Activated T-helper 1 cell treated with anti-CD3 and anti-CD28 coated beads, Interleukin-2, amount 50 U/mL, for 16 hours (primary cell): ENCODE data around the gene MTPN.
A peak's percentile ranks its signal among the peaks of the same experiment; 100 is the strongest.

ENCODE experiments used
- DNase-seq, 2 donors: peaks; one replicate each; pipeline ENCODE4 v3.0.0-alpha.2; 2020; ENCODE audit warnings: low read depth in 1 of 2, low spot score in 1 of 2

The MTPN gene, protein sequence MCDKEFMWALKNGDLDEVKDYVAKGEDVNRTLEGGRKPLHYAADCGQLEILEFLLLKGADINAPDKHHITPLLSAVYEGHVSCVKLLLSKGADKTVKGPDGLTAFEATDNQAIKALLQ

DNA sequence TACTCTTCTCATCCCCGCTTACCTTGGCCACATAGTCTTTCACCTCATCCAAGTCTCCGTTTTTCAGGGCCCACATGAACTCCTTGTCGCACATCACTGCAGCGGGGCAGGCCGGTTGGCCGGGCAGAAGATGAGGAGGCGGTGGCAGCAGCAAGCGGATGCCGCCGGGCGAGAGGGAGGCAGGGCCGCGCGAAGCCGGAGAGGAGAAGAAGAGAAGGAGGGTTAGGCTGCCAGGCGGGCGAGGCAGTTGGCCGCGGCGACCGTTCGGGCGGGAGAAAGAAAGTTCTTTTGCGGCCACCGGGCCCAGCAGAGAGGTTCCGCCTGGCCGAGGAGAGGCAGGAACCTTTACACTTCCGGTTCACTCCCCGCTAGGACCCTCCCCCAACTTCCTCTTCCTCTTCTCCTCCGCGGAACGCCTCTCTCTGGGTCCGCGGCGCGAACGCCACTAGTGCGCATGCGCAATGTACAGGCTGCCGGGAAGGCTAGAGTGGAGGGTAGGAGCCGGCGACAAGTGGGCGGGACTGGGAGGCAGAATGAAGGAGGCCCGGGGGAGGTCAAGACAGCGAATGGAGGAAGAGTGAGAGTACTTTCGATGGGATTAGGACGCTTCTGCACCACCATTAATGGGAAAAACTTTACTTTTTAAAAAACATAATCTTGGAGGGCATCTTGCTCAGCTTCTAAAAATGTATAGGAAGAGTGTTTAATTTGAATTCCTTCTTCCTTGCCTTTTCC lies at the start of gene MTPN:
TSS of gene MTPN (minus strand) at position 353 of the 735 bp plus-strand sequence. CDS start at position 94, 259 bp downstream.
- peak; percentile 95 for DNase-seq

DNA sequence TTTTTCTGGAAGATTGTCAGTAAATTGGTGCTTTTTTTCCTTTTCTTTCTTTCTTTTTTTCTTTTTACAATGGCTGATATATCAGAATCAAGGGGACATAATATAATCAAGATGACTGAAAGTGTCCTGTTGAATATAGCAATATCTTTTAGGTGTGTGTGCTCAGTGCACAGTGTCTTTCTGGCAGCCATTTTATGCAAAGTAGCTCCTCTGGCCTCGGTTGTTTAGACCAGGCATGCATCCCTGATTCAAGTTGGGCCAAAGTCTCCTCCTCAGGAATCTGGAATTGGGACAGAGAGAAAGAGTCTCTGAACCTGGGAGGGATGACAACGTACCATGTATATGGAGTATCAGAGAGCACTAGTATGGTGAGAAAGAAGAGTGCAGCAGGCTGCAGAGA lies 49.0 kb upstream of the MTPN start:
- DNase-seq, result no peak

DNA sequence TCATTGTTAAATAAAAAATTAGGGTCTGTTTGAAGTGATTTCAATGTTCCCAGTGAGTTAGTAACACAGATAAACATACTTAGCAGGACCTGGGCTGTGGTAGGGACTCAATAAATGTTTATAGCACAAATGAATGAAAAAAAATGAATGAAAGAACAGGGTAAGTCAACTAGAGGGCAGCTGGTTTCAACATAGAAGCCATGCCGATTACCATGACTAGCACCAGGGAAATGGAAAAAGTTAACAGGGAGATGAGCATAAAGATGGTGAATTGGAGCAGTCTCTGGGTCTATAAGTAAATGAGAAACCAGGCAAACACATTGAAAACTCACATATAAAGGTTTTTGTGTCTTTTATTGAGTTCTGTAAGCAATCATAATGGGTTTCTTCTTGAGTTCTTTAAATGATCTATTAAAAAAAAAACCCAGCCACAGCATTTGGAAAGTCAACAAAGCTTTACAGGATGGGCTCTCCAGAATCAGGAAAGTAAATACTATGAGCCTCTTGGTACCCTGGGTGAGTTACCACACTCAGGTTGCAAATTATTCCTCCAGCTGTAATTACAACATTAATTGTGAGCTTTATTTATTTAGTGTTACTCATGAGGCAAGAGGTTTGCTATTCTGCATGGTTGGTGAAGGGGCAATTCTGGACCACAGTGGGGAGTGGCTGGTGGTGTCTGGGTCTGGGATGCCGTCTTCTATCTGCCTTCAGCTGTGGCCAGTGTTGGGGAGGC lies 46.1 kb upstream of the MTPN start:
- DNase-seq, result no peak

DNA sequence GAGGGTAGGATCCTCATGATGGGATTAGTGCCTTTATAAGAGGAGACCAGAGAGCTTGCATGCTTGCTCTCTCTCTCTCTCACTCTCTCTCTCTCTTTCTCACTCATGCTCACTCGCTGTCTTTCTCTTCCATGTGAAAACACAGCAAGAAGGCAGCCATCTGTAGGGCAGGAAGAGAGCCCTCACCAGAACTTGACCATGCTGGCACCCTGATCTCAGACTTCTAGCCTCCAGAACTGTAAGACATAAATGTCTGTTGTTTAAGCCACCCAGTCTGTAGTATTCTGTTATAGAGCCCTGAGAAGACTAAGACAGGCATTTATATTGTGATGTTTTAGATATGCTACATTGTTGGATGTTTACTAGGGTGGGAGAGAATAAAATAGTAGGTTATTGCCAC lies 43.4 kb upstream of the MTPN start:
- no peak for DNase-seq

DNA sequence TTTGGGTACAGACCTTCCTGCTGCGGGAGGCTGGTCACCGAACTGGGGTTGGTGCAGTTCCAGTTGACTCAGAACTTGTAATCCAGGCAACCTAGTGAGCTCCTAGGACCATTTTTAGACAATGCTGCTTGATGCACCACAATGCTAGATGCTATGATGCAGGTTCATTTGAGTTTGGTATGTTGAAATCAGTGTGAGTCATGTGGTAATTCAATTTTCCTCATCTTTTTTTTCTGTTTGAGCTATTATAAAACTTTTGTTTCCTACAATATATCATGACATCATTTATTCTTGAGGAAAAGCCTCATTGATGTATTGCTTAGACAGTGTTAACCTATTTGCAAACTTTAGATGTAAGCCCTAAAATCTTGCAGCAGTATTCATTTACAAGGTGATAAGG lies 40.9 kb upstream of the MTPN start:
- DNase-seq, result no peak

DNA sequence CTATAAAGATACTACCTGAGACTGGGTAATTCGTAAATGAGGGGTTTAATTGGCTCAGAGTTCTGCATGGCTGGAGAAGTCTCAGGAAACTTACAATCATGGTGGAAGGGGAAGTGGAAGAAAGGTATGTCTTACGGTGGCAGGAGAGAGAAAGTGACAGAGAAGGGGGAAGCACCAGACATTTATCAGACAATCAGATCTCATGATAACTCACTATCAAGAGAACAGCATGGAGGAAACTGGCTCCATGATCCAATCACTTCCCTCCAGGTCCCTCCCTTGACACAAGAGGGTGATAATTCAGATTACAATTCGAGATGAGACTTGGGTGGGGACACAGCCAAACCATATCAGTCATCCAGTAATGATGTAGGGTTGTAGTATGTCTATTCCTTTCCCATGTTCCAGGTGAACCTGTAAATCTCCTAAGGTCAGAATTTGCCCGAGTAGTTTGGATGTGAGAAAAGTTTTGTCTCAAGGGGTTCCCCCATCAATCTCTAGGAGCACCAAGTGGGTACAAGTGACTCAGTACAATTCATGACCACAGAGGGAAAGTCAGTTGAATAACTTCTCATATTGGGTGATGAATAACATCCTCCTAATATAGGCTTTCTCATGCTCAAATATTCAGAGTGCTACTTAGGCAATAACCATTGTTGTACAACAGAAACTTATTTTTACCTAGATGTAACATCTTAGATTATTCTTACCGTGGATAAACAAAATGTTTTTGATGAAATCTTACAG lies 39.7 kb upstream of the MTPN start:
- DNase-seq, result no peak

DNA sequence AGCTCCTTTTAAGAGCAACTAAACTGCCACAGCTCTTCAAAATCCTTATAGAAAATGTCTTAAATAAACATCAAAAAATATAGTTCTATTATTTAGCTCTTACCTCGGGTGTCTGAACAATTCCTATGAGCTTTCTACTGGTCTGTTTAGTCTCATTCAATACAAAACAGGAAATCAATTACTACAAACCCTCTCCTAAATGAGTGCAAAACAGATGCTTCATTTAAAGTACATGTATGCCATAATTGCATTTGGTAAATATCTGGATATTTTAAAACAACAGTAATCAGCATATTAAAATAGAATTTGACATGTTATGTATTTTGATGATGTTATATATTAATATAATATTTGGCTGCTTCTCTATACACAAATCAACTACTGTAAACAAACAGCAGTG lies 38.5 kb upstream of the MTPN start:
- DNase-seq, result no peak

DNA sequence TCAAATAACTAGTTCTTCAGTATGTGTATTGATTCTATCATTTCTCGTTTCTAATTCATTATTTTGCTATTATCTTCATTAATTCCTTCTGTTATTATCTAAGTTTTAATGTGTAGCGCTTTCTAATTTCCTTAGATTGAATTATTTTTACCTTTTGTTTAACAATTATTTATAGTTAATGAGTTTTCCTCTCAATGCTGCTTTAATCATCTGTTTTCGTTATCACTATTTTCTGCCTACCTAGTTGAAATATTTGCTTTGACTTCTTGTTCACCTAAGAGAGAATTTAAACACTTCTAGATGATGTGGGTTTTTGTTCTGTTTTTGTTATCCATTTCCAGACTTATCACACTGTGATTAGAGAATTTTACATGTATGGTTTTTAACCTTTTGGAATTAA lies 37.5 kb upstream of the MTPN start:
- DNase-seq, result no peak

DNA sequence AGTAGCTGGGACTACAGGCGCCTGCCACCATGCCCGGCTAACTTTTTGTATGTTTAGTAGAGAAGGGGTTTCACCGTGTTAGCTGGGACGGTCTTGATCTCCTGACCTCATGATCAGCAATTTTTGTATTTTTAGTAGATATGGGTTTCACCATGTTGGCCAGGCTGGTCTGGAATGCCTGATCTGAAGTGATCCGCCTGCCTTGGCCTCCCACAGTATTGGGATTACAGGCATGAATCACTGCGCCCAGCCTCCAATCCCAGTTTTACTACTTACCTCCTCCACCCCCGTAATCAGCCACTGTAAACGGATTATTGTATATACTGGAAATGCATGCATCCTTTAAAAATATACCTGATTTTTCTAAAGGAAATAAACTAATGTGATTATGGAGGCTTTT lies 35.1 kb upstream of the MTPN start:
- no peak for DNase-seq

DNA sequence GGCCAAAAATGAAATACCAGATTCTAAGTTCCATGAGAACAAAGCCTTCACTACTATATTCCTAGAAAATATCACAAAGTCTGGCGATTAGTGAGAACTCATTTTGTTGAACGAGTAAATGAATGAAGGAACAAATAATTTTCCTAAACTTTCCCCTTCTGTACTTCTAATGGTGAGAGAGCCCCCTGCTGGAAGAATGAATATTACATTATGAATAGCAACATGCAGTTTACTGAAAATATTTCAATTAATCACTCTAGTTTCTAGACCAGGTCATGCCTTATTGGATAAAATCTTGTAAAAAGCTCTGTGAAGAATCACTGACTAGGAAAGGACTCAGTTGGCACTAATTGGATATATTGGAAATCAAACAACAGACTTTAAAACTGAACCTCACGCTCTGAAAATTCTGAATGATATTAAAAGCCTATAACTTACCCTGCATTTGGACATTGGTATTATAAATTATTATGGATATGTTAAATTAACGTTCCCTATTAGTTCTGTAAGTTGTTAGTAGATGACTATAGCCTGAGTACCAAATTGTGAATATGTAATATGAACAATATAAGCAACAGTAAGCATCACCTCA lies 32.4 kb upstream of the MTPN start:
- no peak for DNase-seq

DNA sequence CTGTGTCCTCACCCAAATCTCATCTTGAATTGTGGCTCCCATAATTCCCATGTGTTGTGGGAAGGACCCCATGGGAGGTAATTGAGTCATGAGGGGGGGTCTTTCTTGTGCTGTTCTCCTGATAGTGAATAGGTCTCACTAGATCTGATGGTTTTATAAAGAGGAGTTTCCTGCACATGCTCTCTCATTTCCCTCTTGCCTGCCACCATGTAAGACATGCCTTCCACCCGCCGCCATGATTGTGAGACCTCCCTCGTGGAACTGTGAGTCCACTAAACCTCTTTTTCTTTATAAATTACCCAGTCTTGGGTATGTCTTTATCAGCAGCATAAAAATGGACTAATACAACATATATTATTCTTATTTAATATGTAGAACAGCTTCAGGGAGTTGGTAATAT lies 29.0 kb upstream of the MTPN start:
- DNase-seq, result no peak

DNA sequence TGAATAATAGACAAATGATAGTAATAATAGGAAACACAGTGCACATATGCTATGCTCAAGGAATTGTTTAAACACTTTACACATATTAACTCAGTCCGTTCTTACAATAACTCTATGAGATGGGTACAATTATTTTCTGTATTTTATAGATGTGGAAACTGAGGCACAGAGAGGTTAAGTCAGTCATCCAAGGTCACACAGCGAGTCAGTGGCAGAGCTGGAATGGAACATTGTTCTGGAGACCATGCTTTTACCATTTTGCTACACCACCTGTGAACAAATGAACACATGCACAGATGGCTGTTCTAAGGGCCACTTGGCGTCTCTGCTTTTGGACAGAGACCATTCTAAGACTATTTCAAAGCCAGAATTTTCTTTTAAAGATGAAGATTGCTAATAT lies 26.9 kb upstream of the MTPN start:
- DNase-seq, result no peak

DNA sequence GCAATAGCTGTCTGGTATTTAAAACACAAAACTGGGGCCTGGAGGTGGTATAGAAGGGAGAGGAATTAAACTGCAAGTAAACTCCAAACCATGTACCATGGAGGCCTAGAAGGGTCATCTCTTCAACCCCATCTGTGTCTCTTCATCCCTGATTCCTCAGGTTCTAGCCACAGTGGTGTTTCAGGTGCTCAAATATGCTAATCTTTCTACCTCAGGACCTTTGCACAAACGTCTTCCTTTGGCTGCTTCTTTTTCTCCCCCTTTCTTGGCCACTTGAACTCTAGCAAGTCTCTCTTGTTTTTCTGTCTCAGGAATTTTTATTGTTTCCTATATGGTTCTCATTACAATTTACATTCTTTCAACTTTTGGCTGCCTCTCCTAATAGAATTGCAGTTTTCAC lies 25.6 kb upstream of the MTPN start:
- DNase-seq, result no peak

DNA sequence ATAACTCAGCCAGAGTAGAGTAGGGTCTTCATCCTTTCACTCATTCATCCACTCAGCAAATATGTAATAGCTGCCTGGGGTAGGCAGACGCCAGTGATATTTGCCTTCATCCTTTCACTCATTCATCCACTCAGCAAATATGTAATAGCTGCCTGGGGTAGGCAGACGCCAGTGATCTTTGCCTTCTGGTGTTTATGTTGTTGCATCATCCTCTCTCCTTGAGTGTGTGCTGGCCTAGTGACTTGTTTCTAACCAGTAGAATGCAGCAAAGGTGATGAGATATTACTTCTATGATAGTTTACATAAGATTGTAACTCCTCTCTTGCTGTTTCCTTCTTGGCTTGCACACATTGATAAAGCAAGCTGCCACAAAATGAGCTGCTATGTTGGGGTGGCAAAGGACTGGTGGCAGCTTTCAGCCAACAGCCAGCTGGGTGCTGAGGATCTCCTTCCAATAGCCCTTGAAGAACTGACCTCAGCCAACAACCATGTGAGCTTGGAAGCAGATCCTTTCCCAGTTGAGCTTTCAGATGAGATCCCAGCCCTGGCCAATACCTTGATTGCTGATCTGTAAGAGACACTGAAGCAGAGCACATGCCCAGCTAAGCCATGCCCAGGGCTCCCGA lies 23.2 kb upstream of the MTPN start:
- DNase-seq, result no peak

DNA sequence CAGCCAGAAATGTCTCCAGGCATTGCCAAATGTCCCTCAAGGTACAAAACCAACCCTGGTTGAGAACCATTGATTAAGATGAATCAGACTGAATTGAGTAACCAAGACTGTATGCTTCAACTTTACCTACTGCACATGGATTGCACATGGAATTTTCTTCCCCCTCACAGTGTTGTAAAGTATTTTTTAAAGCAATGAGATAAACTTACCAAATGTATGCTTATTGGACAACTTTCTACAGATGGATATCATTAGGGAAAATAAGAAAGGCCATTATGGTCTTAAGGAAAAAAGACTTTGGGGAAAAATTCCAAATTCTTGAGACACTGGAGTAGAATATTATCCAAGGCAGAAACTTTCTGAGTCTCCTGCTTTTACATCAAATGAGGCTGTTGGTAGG lies 20.9 kb upstream of the MTPN start:
- no peak for DNase-seq

DNA sequence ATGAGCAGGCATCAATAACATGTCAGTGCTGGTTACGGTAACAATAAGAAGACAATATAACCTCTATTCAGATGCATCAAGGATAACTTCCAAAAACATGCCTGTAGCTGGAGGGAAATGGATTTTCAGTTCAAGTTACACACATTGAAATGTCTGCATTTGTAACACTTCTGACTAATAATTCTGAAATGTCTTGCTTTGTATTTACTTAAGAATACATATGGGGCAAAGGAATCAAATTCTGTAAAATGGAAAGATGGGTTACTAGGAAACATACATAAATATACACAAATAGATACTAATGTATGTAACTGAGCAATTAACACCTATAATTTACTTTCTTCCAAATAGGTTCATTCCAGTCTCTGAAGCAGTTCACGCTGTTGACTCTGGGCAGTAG lies 18.6 kb upstream of the MTPN start:
- no peak for DNase-seq

DNA sequence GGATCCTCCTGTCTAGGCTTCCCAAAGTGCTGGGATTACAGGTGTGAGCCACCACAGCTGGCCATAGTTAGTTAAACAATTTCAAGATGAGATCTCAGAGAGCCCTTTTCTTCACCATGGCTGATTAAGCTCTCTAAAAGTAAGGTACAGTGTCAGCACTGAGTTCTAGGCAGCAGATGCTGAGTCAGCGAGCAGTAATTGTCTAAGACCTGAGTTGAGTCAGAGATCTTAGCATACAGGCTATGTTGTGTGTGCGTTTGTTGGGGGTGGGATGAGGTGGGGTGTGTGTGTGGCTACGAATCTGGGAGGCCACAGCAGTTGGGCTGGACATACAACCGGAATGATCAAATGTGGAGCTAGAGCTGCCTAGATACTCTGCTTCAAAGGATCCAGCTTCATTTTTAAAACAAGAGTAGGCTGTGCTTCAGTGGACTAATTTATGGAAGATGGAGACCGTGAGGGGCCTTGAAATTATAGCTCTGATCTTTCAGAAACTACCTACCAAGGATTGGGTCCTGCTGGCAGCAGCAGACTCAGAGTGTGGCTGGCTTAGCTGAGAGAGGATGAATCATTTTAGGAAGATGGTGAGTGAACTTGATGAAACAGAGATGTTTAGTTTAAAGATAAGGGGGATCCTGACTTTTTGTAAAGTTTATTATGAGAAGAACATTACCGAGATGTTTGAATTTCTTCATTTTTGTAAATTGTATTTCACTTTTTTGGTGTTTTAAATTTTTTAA lies 17.5 kb upstream of the MTPN start:
- DNase-seq, result no peak

DNA sequence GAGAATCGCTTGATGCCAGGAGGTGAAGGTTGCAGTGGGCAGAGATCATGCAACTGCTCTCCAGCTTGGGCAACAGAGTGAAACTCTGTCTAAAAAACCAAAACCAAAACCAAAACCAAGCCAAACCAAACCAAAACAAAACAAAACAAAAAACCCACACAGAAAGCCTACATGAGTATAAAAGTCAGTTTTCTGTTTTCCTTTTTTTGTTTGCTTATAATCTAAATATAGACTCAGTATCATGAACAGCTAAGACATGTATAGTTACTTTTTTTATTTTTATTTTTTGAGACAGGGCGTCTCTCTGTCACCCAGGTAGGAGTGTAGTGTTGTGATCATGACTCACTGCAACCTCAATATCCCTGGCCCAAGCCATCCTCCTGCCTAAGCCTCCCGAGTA lies 16.8 kb upstream of the MTPN start:
- no peak for DNase-seq

DNA sequence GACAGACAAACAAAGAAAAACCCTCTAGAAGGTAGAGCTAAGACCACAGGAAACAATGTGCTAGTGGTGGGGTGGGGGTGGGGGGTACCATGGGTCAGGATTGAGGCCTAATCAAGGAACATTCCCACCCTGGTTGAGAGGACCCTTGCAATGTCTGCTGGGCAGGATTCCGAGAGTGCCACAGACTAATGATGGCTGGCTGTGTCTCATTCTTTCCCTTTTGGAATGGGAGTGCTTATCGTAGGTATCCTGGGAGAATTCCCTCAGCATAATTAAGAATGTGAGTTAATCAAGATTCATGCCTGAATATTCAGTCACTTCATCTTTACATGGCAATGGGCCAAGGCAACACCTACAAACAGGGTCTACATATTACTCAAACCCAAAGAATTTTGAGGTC lies 14.7 kb upstream of the MTPN start:
- DNase-seq, result no peak

DNA sequence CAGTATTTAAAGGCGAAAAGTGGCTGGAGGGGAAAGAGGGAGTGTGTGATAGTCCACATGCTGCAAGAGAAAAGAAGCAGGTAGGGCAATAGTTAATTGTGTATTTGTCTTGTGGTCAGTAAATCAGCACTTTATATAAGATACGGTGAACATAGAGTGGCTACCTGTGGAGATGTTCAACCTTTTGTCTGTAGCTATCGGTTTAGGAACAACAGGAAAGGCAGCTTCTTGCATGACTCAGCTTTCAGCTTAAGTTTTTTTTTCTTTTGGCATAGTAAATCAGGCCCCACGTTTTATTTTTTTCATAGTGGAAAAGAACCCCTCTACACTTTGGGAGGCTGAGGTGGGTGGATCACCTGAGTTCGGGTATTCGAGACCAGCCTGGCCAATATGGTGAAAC lies 14.2 kb upstream of the MTPN start:
- no peak for DNase-seq
